Heart right ventricle (tissue), 16 donors: ENCODE data around the gene PARP1. TPM values are rescaled to one million over a fixed set of nuclear protein-coding genes. Genes with fewer than 3 reads are reported as not detected.
"Not testable (repeated sequence)": the region's sequence is repeated elsewhere in the genome, so short reads cannot be mapped to it uniquely, and the experiment has no call there.

Source experiments
- ATAC-seq, 8 donors: fragments of 200-7000 bp; cut with Tn5 transposase; one replicate each; pipeline ENCODE4 v1.9.1; 2020; ENCODE audit warnings: mild to moderate bottlenecking in 8 of 8, moderate library complexity in 8 of 8, moderate number of reproducible peaks in 1 of 8
- DNase-seq, 2 donors: peaks; one replicate each; pipeline ENCODE4 v3.0.0-alpha.2; 2020
- H3K27ac ChIP-seq, 10 donors: fragments of 200-600 bp; sonication (generic) in 2 of 10; one replicate each; pipeline versions ENCODE4 v1.5.0 to v1.8.0; 2020 to 2022; ENCODE audit warnings: mild to moderate bottlenecking in 3 of 10
- H3K27me3 ChIP-seq, 7 donors: fragments of 200-600 bp; one replicate each; pipeline ENCODE4 v1.8.0; 2021 to 2022; ENCODE audit warnings: mild to moderate bottlenecking in 2 of 7
- H3K36me3 ChIP-seq, 9 donors: fragments of 200-600 bp; sonication (generic) in 1 of 9; one replicate each; pipeline versions ENCODE4 v1.5.0 to v1.8.0; 2020 to 2022; ENCODE audit warnings: mild to moderate bottlenecking in 2 of 9
- H3K4me1 ChIP-seq, 9 donors: fragments of 200-600 bp; sonication (generic) in 1 of 9; one replicate each; pipeline versions ENCODE4 v1.5.0 to v1.8.0; 2020 to 2022; ENCODE audit warnings: mild to moderate bottlenecking in 4 of 9
- H3K4me3 ChIP-seq, 10 donors: fragments of 200-600 bp; sonication (generic) in 2 of 10; one replicate each; pipeline versions ENCODE4 v1.5.0 to v1.8.0; 2020 to 2022; ENCODE audit warnings: mild to moderate bottlenecking in 7 of 10, moderate library complexity in 2 of 10
- H3K9me3 ChIP-seq, 11 donors: fragments of 200-600 bp in 10 of 11; sonication (generic) in 2 of 11; one replicate each; pipeline versions ENCODE4 v1.5.0 to v1.8.0; 2013 to 2022; ENCODE audit warnings: mild to moderate bottlenecking in 2 of 11, control low read depth in 1 of 11, moderate library complexity in 1 of 11
- WGBS, 2 donors: extraction: QIAGEN DNeasy Blood & Tissue Kit; methylation state at CpG; one replicate each; pipeline ENCODE4 v1.1.7; 2013; ENCODE audit warnings: inconsistent platforms in 1 of 2; 5-methylcytosine and 5-hydroxymethylcytosine counted together
- intact Hi-C, 10 donors: fragments of 100-400 bp; cut with DNase I; formaldehyde crosslinking; loops; one replicate each; pipeline versions ENCODE4 v1.11.1 to v1.14.2; 2022
- polyA plus RNA-seq, 2 donors: library from polyadenylated mRNA; stranded (reverse); fragments of 200-250 nt; gene quantifications; one replicate each; pipeline ENCODE4 v1.2.3, GENCODE V29; 2013
- total RNA-seq, 10 donors: library from RNA; stranded (reverse); fragmentation: NEBNext Ultra II Directional in 3 of 10; extraction: Animal tissue kit (Norgen Biotek cat#: 25700) in 3 of 10; gene quantifications; one replicate each; pipeline versions ENCODE4 v1.2.1 to v1.2.4, GENCODE V29; 2021 to 2023
- TF ChIP-seq, protein P1 (sequence below), 9 donors: fragments of 200-600 bp; sonication (generic) in 2 of 9; IDR thresholded peaks; one replicate each; pipeline versions ENCODE4 v1.5.0 to v1.8.0; 2021 to 2022; ENCODE audit warnings: antibody characterized with exemption in 9 of 9, mild to moderate bottlenecking in 5 of 9, moderate library complexity in 1 of 9
- donor health status: Arrhythmogenic right ventricular cardiomyopathy.
- donor health status: ischemic (EF 13 %, LVEDD 7.1; RV severe dilation, severe dysfunction).
- donor health status: healthy with polysubstance abuse.
- donor health status: DM: no; HTN: yes; CAD: no.
- donor health status: DM: no; HTN: no; CAD: no.
- donor health status: ischemic (EF 25% LVEDD 6.9; RV normal size, moderate dysfunction).
- donor health status: ischemic (EF 25% LVEDD 5.7; RV mildly dilated, moderate dysfunction).
- donor health status: healthy.
- donor health status: DM: yes; HTN: yes; CAD: no.
- donor health status: Ischemic cardiomyopathy.
- donor health status: ischemic (EF 35%, LVEDD 5.7; RV mildly dilated, moderate dysfunction).
- donor health status: nonischemic (EF 11% LVEDD 7.7; RV severe dilation, severe dysfunction).
- donor health status: DM: yes; HTN: yes; CAD: no.
- donor health status: PGD.
- donor health status: ischemic (EF 29% LVEDD 5.4; RV normal size, mild dysfunction).
- donor health status: nonischemic (EF 23%, LVEDD 6.1; RV moderate dilation, normal function).

Gene PARP1
- total and polyA plus RNA-seq, 12 donors, result 36.1 to 154 (median 110) TPM

GRCh38 chr1:226436472-226436854 is 28.6 kb upstream of the PARP1 start:
- no peak for ATAC-seq
- WGBS, 2 donors, result 67 to 68% methylated on average over 3 of the region's 3 CpGs

DNA sequence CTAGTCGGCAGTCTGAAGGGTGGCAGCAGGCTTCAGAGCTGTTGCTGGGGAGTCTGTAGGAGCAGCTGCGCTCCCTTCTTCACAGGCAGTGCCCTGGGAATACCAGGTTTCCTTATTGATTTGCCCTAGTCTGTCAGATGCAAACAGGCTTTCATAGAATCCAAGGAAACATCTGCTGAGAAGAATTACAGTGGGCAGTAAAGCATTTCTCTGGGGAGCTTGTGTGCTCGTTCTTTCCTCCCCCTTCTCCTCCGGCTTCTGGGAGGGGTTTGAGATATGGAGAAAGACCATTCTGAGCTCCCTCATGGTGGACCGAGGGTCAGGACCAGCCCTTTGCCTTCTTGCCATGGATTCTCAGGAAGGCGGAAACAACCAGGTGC is 25.4 kb upstream of the PARP1 start:
- H3K36me3 ChIP-seq, result no peaks in the 10 kb centered on the region
- intact Hi-C loops, result no loop called here
- 56 to 69% methylated on average over 6 of the region's 6 CpGs for WGBS, 2 donors
- H3K27me3 ChIP-seq, result peaks cover 0 to 6% (median 0%) of the 10 kb centered on the region in 7 donors
- H3K27ac ChIP-seq, result no peak overlapping the region
- TF ChIP-seq, protein P1, sequence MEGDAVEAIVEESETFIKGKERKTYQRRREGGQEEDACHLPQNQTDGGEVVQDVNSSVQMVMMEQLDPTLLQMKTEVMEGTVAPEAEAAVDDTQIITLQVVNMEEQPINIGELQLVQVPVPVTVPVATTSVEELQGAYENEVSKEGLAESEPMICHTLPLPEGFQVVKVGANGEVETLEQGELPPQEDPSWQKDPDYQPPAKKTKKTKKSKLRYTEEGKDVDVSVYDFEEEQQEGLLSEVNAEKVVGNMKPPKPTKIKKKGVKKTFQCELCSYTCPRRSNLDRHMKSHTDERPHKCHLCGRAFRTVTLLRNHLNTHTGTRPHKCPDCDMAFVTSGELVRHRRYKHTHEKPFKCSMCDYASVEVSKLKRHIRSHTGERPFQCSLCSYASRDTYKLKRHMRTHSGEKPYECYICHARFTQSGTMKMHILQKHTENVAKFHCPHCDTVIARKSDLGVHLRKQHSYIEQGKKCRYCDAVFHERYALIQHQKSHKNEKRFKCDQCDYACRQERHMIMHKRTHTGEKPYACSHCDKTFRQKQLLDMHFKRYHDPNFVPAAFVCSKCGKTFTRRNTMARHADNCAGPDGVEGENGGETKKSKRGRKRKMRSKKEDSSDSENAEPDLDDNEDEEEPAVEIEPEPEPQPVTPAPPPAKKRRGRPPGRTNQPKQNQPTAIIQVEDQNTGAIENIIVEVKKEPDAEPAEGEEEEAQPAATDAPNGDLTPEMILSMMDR (IDR thresholded peaks at IDR 0.05), result no peak
- H3K9me3 ChIP-seq, result no peaks in the 10 kb centered on the region
- no peak for ATAC-seq
- no peak for DNase-seq
- no peak overlapping the region for H3K4me3 ChIP-seq
- peaks cover 0 to 7% (median 0%) of the 10 kb centered on the region in 9 donors for H3K4me1 ChIP-seq

More at GRCh38 chr1:226436472-226436854, 28.6 kb upstream of the PARP1 start:
- Histone ChIP-seq H3K36me3 (no peaks in the 10 kb centered on the region), H3K4me3 (no peak overlapping the region), H3K9me3 (no peaks in the 10 kb centered on the region), H3K4me1 (peaks cover 0 to 4% (median 0%) of the 10 kb centered on the region in 9 donors), H3K27me3 (peaks cover 0 to 9% (median 2%) of the 10 kb centered on the region in 7 donors), H3K27ac (no peak overlapping the region)
- TF ChIP-seq, protein P1 (IDR thresholded peaks at IDR 0.05), result no peak
- intact Hi-C loops, result loop anchor here in 1 of 10 donors (5.0 kb wide), 1 partner anchor 81 kb away; no protein-coding TSS in a partner anchor
- no peak for DNase-seq

DNA sequence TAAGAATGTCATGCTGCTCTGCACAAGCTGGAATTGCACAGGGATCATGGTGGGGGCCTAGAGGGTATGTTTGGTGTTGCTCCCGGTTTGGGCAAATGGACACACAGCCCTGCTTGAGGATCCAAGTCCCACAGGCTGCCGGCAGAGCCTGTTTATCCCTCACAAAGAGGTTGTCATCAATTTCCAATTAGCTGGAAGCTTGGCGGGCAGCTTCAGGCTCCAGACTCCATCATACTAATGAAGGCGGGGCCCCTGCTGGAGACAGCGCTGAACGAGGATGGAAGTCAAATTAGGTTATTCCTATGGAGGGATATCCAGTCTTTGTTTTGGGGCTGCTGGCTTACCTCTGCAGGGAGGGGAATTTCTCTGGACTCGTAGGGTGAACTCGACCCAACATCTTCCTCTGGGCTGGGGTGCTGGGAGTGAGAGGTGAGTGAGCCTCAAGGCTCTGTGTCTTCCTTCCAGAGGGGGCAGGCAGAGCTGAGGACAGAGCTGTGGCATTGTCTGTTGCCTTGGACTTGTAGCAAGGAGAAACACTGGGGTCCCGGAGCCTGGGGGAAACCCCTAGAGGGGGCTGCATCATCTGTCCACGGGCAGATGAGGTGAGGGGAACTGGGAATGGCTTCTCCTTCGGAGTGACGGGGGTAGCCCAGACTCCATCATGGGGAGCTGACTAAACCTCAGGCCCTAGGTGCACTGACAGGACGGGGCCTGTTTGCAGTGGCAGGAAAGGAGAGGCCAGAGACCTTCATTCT is 24.9 kb upstream of the PARP1 start:
- Histone ChIP-seq H3K9me3 (no peaks in the 10 kb centered on the region), H3K4me3 (no peak overlapping the region), H3K27me3 (peaks cover 0 to 6% (median 0%) of the 10 kb centered on the region in 7 donors), H3K4me1 (peaks cover 0 to 7% (median 0%) of the 10 kb centered on the region in 9 donors), H3K36me3 (no peaks in the 10 kb centered on the region), H3K27ac (no peak overlapping the region)
- intact Hi-C loops, result no loop called here
- DNase-seq (no peak), ATAC-seq (no peak)
- TF ChIP-seq, protein P1 (IDR thresholded peaks at IDR 0.05), result no peak
- 81 to 83% methylated on average over 13 of the region's 13 CpGs for WGBS, 2 donors

DNA sequence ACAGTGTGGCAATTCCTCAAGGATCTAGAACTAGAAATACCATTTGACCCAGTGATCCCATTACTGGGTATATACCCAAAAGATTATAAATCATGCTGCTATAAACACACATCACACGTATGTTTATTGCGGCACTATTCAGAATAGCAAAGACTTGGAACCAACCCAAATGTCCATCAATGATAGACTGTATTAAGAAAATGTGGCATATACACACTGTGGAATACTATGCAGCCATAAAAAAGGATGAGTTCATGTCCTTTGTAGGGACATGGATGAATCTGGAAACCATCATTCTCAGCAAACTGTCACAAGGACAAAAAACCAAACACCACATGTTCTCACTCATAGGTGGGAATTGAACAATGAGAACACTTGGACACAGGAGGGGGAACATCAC is 24.0 kb upstream of the PARP1 start:
- DNase-seq, intact Hi-C loops, H3K4me1 ChIP-seq, H3K9me3 ChIP-seq, H3K27me3 ChIP-seq, H3K27ac ChIP-seq, H3K4me3 ChIP-seq, ATAC-seq, H3K36me3 ChIP-seq: not testable (repeated sequence)
- 97% methylated on average over 2 of the region's 2 CpGs for WGBS, 2 donors
